Activated naive CD8-positive, alpha-beta T cell treated with anti-CD3 and anti-CD28 coated beads, Interleukin-2, amount 50 U/mL, for 16 hours (primary cell): ENCODE results near the gene MISP3.
A peak's percentile ranks its signal among the peaks of the same experiment; 100 is the strongest.

Experiments used
- DNase-seq: peaks from one replicate; pipeline ENCODE4 v3.0.0-alpha.2; 2020; ENCODE audit warnings: low read depth, low spot score

Gene MISP3

GRCh38 chr19:14102102-14102696 is 29.6 kb downstream of the MISP3 start:
- DNase-seq, result no peak

GRCh38 chr19:14102756-14103155 is 30.2 kb downstream of the MISP3 start:
- DNase-seq, result no peak

DNA sequence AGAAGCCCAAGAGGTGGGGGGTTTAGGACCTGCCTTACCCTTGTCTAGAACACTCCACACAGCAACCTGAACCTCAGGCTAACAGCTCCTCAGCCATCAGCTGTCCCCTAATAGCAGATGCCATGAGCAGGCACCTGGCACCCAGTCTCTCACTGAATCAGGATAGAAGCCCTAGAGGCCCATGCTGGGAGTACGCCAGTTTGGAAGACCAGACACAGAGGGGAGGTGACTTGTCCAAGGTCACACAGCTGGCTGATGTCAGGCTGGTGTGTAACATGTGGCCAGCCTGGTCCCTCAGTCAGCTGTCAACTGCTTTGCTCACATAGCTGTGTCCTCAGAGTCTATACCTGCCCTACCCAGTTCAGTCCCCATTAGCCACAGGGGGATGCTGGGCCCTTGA is 30.7 kb downstream of the MISP3 start:
- DNase-seq, result no peak

GRCh38 chr19:14105680-14106079 is 33.1 kb downstream of the MISP3 start:
- DNase-seq, result no peak

DNA sequence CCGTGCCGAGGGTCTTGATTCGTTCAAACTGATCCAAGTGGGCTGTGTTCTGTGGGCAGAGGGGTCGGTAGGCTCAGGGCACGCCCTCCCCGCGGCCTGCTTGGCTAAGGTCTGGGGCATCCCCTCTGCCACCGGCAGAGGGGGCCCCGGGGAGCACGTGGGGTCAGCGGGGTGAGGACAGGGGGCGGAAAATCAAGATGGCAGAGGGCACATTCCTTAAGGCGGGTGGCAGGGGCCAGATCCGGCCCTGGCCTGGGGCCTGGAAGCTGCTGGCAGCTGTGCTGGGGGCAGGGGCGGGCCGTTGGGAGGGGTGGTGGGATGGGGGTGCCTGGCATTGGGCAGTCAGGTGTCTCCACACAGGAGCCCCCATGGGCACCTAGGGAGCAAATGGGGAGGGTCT is 34.3 kb downstream of the MISP3 start:
- no peak for DNase-seq

- no peak for DNase-seq
Observed at GRCh38 chr19:14107581-14108461, 35.2 kb downstream of the MISP3 start.

- DNase-seq, result no peak
Observed at GRCh38 chr19:14110650-14111049, 38.1 kb downstream of the MISP3 start.

- DNase-seq, result no peak
Observed at GRCh38 chr19:14111486-14111885, 38.9 kb downstream of the MISP3 start.

GRCh38 chr19:14112051-14112808 is 39.6 kb downstream of the MISP3 start:
- no peak for DNase-seq

DNA sequence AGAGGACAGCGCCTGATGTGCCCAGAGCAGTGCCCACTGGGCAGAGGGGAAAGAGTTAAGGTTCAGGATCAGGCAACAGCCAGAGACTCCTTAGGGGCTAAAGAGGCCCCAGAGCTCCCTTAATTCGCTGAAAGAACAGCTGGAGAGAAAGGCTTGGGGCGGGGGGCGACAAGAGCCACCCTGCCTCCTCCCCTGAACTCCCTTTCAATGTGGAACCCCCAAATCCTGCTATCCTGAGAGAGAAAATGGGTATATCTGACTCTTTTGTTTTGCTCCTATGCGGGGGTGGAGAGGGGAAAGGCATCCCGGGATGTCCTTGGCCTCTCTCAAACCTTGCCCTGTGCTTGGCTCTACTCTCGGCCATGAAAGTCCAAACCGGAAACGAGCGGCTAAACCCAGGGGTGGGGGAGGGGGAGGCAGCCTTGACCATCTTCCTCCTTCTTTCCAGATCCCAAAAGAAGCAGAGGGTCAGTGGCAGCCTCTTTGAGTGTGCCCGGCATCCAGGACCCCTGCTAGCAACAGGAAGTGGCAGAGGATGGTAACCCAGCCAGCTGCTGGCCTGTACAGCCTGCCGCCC is 40.3 kb downstream of the MISP3 start:
- no peak for DNase-seq

DNA sequence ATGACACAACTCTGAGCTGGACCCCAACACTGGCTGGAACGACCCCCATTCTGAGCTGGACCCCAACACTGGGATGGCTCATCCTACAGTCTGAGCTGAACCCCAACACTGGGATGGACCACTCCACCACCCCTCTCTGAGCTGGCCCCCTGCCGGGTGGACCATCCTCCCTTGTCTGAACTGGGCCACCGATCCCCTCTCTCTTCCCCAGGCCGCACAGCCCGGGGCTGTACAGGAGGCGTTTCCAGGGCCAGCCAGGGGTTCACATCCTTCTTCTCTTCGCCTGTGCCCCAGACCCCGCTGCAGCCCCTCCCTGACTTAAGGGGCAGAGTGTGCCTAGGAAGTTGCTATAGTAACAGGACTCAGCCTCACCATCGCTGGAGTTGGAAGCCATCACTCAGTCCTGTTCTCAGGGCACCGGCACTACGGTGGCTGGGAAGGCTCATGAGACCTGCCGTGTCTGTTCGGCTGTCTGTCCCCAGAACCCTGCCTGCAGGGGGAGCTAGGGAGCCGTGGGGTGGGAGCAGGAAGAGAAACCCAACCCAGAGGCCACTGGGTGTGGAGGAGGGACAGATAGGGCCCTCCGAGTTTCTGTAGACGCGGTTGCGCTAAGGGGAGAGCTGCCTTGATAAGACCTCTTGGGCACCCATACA is 41.3 kb downstream of the MISP3 start:
- no peak for DNase-seq

DNA sequence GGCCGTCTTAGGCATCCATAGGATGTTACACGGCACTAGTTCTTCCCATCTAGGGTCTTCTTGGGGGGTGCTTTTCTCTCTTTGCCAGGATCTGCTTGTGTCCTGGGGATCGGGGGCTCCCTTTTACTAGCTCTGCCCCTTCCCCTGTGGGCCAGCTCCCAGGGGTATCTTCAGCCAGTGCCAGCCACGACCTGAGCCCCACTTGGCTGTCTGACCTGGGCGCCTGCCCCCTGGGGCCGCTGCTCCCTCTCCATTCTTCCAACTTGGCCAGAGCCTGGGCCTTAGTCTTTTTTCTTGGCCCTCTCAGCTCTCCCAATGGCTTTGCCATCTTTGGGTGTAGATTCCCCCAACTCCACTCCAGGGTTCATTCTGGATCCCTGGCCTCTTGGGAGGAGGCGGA is 41.9 kb downstream of the MISP3 start:
- no peak for DNase-seq

DNA sequence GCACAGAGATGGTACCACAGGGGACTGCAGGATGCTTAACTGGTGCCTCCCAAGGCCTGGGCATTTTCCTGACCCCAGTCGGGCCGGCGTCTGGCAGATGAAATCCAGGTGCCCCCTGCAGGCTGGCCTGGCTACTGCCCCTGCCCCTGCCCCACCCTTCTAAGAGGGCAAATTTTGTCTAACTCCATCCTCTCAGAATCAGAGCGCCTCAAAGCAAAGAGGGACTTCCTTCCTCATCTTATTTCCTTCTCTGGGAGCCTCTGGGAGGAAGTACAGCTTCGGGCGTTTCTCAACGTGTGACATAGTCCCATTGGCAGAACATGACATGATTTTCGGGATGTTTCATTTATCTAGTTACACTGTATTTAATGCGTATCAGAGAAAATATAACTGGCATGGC is 42.3 kb downstream of the MISP3 start:
- DNase-seq, result peak; percentile 25

GRCh38 chr19:14115756-14116155 is 43.2 kb downstream of the MISP3 start:
- DNase-seq, result no peak

DNA sequence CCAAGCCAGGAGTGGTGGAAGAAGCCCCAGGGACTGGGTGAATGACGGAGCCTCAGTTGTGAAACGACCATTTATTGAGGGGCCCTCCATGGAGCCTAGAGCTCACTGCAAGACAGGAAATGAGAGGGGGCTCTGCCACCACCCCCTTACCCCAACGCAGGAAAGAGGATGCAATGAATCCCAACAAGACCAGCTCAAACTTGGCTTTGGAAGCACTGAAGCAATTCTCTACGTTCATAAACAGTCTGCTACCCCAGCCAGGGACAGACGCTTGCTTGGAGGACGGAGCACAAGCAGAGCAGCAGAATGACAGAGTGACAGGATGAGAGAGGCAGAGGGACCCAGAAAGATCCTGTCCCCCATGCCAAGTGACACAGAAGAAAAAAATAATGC is 43.9 kb downstream of the MISP3 start:
- DNase-seq, result no peak

- no peak for DNase-seq
Observed at GRCh38 chr19:14116918-14117578, 44.5 kb downstream of the MISP3 start.

- DNase-seq, result peak; percentile 95
Observed at GRCh38 chr19:14117668-14118164, 45.1 kb downstream of the MISP3 start, which contains the start of gene PRKACA. PRKACA (minus strand) TSS chr19:14117762; CDS start chr19:14117547, 215 bp downstream.

- no peak for DNase-seq
Observed at GRCh38 chr19:14118165-14119051, 45.8 kb downstream of the MISP3 start.

DNA sequence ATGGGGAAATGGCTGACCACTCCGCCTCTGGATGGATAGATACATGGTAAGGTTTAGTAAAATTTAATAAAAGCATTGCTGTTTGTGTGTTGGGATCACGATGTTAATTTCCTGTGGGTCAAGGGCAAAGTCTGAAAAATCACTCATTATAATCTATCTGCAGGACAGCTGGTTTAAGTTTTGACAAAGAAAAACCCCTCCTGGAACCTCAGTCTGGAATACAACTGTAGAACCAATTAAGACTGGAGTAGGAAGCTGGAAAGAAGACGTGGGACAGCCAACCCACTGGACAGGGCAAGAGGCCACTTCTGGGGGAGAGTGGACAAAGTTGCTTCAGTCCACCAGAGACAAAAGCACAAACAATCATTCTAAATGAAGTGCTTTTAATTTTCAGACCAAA is 46.6 kb downstream of the MISP3 start:
- no peak for DNase-seq
